PFSK-1 (cell line): ENCODE results near the gene NIPA2.

Source experiments
- FOXP2 ChIP-seq: optimal IDR thresholded peaks from 2 replicates; pipeline ENCODE3; 2011; ENCODE audit warnings: borderline replicate concordance, control low read depth, inconsistent platforms; ENCODE audit not compliant: insufficient read depth; ENCODE audit errors: extremely low read length, extremely low read depth
- POLR2AphosphoS5 ChIP-seq: IDR thresholded peaks from 2 replicates; pipeline ENCODE4 v1.6.1; 2012; ENCODE audit warnings: low read depth, mild to moderate bottlenecking, control low read depth, low read length, moderate library complexity
- REST ChIP-seq, 2 experiments: IDR thresholded peaks; 2 replicates each; pipeline versions ENCODE4 v1.6.1 to v1.8.0; 2011 to 2012; ENCODE audit warnings: low read depth in 2 of 2, low read length in 2 of 2, control low read depth in 1 of 2, inconsistent platforms in 1 of 2, mild to moderate bottlenecking in 1 of 2, moderate library complexity in 1 of 2; ENCODE audit not compliant: insufficient read depth in 1 of 2
- SIN3A ChIP-seq: IDR thresholded peaks from 2 replicates; pipeline ENCODE4 v1.6.1; 2012; ENCODE audit warnings: mild to moderate bottlenecking, low read length, moderate library complexity, borderline replicate concordance; ENCODE audit not compliant: insufficient read depth
- TAF1 ChIP-seq: IDR thresholded peaks from 2 replicates; pipeline ENCODE4 v1.6.1; 2012; ENCODE audit warnings: low read length, control low read depth, borderline replicate concordance; ENCODE audit not compliant: insufficient read depth

NIPA2 gene

DNA sequence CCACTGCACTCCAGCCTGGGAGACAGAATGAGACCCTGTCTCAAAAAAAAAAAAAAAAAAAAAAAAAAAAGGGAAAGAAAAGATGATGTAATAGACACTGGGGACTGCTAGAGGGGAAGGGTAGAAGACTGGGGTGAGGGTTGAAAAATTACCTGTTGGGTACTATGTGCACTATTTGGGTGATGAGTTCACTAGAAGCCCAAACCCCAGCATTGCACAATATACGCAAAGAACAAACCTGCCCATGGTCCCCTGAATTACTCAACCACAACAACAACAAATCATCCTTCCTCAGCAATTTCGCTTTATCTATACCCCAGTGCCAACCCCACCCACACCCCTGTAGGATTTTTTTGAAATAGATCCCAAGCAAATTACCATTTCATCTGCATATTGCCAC is 38.6 kb upstream of the NIPA2 start:
- TF ChIP-seq SIN3A (no peak), POLR2AphosphoS5 (no peak), TAF1 (no peak), FOXP2 (no peak), REST (IDR thresholded peaks at IDR 0.05; ENCODE audit: insufficient read depth in 1 of 2, low read depth in 2 of 2, low read length in 2 of 2) (no peak)

DNA sequence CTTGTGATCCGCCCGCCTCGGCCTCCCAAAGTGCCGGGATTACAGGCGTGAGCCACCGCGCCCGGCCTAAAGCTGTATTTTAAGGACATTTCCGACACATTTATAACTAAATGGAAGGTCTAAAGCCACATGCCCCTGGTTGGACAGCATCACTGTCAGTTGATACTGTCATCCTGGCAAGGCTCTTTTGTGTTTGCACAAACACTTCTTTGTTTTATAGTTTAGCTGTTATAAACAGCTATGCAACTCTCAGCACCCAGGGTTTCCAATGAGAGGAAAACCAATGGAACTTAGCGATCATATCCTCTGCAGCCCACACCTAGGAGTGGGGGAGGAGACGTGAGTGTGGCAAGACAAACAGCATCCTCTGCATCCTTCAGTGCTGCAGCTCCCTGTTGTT is 32.3 kb upstream of the NIPA2 start:
- TF ChIP-seq POLR2AphosphoS5: no peak
- TF ChIP-seq REST (IDR thresholded peaks at IDR 0.05; ENCODE audit: insufficient read depth in 1 of 2, low read depth in 2 of 2, low read length in 2 of 2): no peak
- no peak for TF ChIP-seq FOXP2
- no peak for TF ChIP-seq TAF1
- TF ChIP-seq SIN3A: no peak

DNA sequence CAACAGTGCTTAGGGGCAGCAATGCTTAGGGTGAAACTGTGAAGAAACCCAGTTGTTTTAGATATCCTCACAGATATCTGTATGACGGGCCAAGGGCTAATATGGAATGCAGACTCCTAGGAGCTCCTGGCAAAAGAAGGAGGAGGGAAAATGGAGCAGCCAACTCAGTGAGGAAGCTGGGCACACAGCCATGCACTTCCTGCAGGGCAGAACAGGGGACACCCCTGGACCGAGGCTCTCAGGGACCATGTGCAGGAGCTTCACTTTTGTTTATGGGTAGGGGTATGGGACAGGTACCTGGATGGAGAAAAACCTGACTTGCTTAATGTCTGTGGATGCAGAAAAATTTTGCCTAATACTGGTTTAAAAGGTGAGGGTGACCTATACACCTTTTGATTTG is 31.8 kb upstream of the NIPA2 start:
- no peak for TF ChIP-seq TAF1
- TF ChIP-seq POLR2AphosphoS5: no peak
- no peak for TF ChIP-seq SIN3A
- TF ChIP-seq FOXP2: no peak
- no peak for TF ChIP-seq REST (IDR thresholded peaks at IDR 0.05; ENCODE audit: insufficient read depth in 1 of 2, low read depth in 2 of 2, low read length in 2 of 2)

DNA sequence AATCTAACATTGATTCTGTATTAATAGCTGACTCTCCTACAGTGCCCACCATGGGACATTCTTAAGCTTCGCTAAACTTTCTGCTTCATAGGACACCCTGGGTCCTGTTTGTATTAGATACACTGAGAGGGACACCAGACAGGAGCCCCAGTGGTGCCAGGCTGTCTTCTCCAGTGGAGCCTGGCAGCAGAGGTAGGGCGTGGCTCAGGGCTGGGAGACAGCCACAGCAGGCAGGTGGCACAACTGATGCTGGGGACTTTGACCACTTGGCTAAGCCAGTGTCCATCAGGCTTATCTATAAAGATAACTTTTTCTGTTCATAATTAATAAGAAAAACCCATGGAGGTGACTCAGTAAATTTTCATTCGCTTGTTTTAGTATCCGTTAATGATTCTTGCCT is 30.2 kb upstream of the NIPA2 start:
- TF ChIP-seq POLR2AphosphoS5 (no peak), SIN3A (no peak), REST (IDR thresholded peaks at IDR 0.05; ENCODE audit: insufficient read depth in 1 of 2, low read depth in 2 of 2, low read length in 2 of 2) (no peak), TAF1 (no peak), FOXP2 (no peak)

GRCh38 chr15:22808761-22809280 is 29.6 kb upstream of the NIPA2 start:
- TF ChIP-seq REST (IDR thresholded peaks at IDR 0.05; ENCODE audit: insufficient read depth in 1 of 2, low read depth in 2 of 2, low read length in 2 of 2) (no peak), POLR2AphosphoS5 (no peak), SIN3A (no peak), FOXP2 (no peak), TAF1 (no peak)
